K562 (cell line): ENCODE data around the gene SLC16A14. TPM values are rescaled to one million over a fixed set of nuclear protein-coding genes. Genes with fewer than 3 reads are reported as not detected.

ENCODE experiments used
- BHLHE40 ChIP-seq: IDR thresholded peaks from 2 replicates; pipeline ENCODE4 v1.6.1; 2011; ENCODE audit warnings: low read length, improper control_type of control experiment
- CHD2 ChIP-seq: IDR thresholded peaks from 2 replicates; pipeline ENCODE4 v1.6.1; 2011; ENCODE audit warnings: low read depth, low read length
- ELK1 ChIP-seq: sonication (generic); formaldehyde crosslinking; IDR thresholded peaks from 2 replicates; pipeline ENCODE4 v1.8.1; 2022; ENCODE audit warnings: missing genetic modification reagents
- ETS1 ChIP-seq: conservative IDR thresholded peaks from 2 replicates; pipeline ENCODE4 v1.6.1; 2011; ENCODE audit warnings: low read depth, mild to moderate bottlenecking, low read length; ENCODE audit not compliant: control insufficient read depth
- GATAD2B ChIP-seq: fragments of 450-650 bp; IDR thresholded peaks from 2 replicates; pipeline ENCODE4 v1.6.1; 2017; ENCODE audit warnings: mild to moderate bottlenecking, borderline replicate concordance
- HBP1 ChIP-seq: fragments of 450-650 bp; formaldehyde crosslinking; IDR thresholded peaks from 2 replicates; pipeline ENCODE4 v1.4.0; 2022; ENCODE audit warnings: missing genetic modification characterization
- HLTF ChIP-seq: fragments of 450-650 bp; IDR thresholded peaks from 2 replicates; pipeline ENCODE4 v1.6.1; 2016
- MNT ChIP-seq, 2 experiments: fragments of 450-650 bp; conservative IDR thresholded peaks; 2 replicates each; pipeline ENCODE4 v1.6.1; 2017; ENCODE audit warnings: mild to moderate bottlenecking in 2 of 2, moderate library complexity in 2 of 2
- SAFB ChIP-seq: fragments of 200-400 bp; formaldehyde crosslinking; IDR thresholded peaks from 2 replicates; pipeline ENCODE4 v1.6.1; 2017; ENCODE audit warnings: low read depth, low read length, borderline replicate concordance
- SREBF1 ChIP-seq: fragments of 150-350 bp; IDR thresholded peaks from 2 replicates; pipeline ENCODE4 v1.6.1; 2014; ENCODE audit warnings: antibody characterized with exemption, low read depth, low read length, borderline replicate concordance
- ZNF384 ChIP-seq: IDR thresholded peaks from 2 replicates; pipeline ENCODE4 v1.6.1; 2012; ENCODE audit warnings: low read depth, low read length, improper control_type of control experiment
- ZNF407 ChIP-seq: fragments of 450-650 bp; IDR thresholded peaks from 2 replicates; pipeline ENCODE4 v1.6.1; 2016; ENCODE audit warnings: low read depth
- ZNF444 ChIP-seq: fragments of 250-450 bp; sonication (Bioruptor Pico); IDR thresholded peaks from 2 replicates; pipeline ENCODE4 v1.4.0; 2020; ENCODE audit warnings: mild to moderate bottlenecking, moderate library complexity
- ZNF586 ChIP-seq: fragments of 450-650 bp; formaldehyde crosslinking; conservative IDR thresholded peaks from 2 replicates; pipeline ENCODE4 v1.4.0; 2020; ENCODE audit warnings: mild to moderate bottlenecking, moderate library complexity
- ZNF644 ChIP-seq: fragments of 200-800 bp; sonication (Bioruptor generic); IDR thresholded peaks from 2 replicates; pipeline ENCODE4 v1.6.1; 2016; ENCODE audit warnings: low read depth, missing genetic modification characterization, missing compliant biosample characterization
- polyA plus RNA-seq, 8 experiments: library from polyadenylated mRNA; depleted of rRNA in 4 of 8; stranded (reverse) in 5 of 8; unstranded in 3 of 8; fragments of >200 nt; fragmentation: Nextera tagmentation in 2 of 8; fragmentation: Illumina TruSeq in 1 of 8; extraction: Ambion mirVana in 2 of 8; extraction: Trizol in 1 of 8; gene quantifications; 2 replicates each; pipeline versions ENCODE4 v1.2.1 to v1.2.3, GENCODE V29; 2011 to 2014; ENCODE audit warnings: inconsistent platforms in 1 of 8, missing spikeins in 1 of 8
- total RNA-seq, 7 experiments: library from RNA; depleted of rRNA in 6 of 7; stranded (reverse); fragments of >200 nt in 6 of 7; fragmentation: Illumina TruSeq in 2 of 7; extraction: Trizol in 2 of 7; gene quantifications; 2 replicates each; pipeline versions ENCODE4 v1.2.1 to v1.2.3, GENCODE V29; 2011 to 2021; ENCODE audit warnings: low replicate concordance in 1 of 7

SLC16A14 gene
- total and polyA plus RNA-seq, 9 of the 15 experiments (the other 6 are each of a cell fraction or from before 2014, with no cell fraction given): not detected

- TF ChIP-seq ELK1 (CRISPR knock-in tag) (no peak), ZNF586 (CRISPR knock-in tag) (no peak), HLTF (no peak), HBP1 (CRISPR knock-in tag) (no peak), ZNF644 (tag) (no peak), ZNF407 (no peak), BHLHE40 (peak; percentile 90), SREBF1 (no peak), GATAD2B (no peak), MNT (conservative IDR thresholded peaks at IDR 0.05) (peak; percentile 24 to 30; a peak in 1 of 4 replicates), ETS1 (no peak), ZNF384 (no peak), SAFB (no peak), CHD2 (no peak), ZNF444 (CRISPR knock-in tag) (no peak)
Measured at GRCh38 chr2:230012267-230012884, 56.3 kb downstream of the SLC16A14 start (continued).
